H1 (cell line): ENCODE data around the gene CORIN. TPM values are rescaled to one million over a fixed set of nuclear protein-coding genes. Genes with fewer than 3 reads are reported as not detected.

Experiments used
- CTCF ChIA-PET: fragments of 300-600 bp; sonication (Branson Sonifier 250); formaldehyde crosslinking; loops from one replicate; lab custom pipeline; 2021; ENCODE audit not compliant: partially characterized antibody; lab: Charles Lee
- POLR2A ChIA-PET: fragments of 300-600 bp; sonication (Branson Sonifier 250); formaldehyde crosslinking; loops from one replicate; lab custom pipeline; 2021; ENCODE audit warnings: inconsistent platforms; ENCODE audit not compliant: partially characterized antibody; lab: Charles Lee
- DNase-seq, 2 experiments: peaks; one replicate each; pipeline versions ENCODE4 v3.0.0 to v3.0.0-alpha.2; 2010 to 2022; ENCODE audit warnings: low spot score in 2 of 2, low read depth in 1 of 2, mixed read lengths in 1 of 2
- FAIRE-seq: peaks from 2 replicates; lab custom pipeline; 2011; peaks lifted over from hg19 to GRCh38; lab: Jason Lieb, UNC
- H2AFZ ChIP-seq: 2 replicates; pipeline ENCODE4 v1.8.1; 2012; ENCODE audit warnings: low read length, inconsistent platforms
- H2AK5ac ChIP-seq: 2 replicates; pipeline ENCODE4 v1.6.1; 2013; ENCODE audit warnings: low read depth, low read length
- H2BK120ac ChIP-seq: replicated peaks from 2 replicates; pipeline ENCODE3; 2013; ENCODE audit warnings: low read depth, low read length, inconsistent platforms
- H2BK12ac ChIP-seq: 2 replicates; pipeline ENCODE4 v1.6.1; 2013; ENCODE audit warnings: low read depth, low read length
- H2BK15ac ChIP-seq: 2 replicates; pipeline ENCODE4 v1.6.1; 2013; ENCODE audit warnings: low read length
- H2BK20ac ChIP-seq: 2 replicates; pipeline ENCODE4 v1.6.1; 2013; ENCODE audit warnings: low read length
- H2BK5ac ChIP-seq: 2 replicates; pipeline ENCODE4 v1.6.1; 2013; ENCODE audit warnings: low read depth, low read length
- H3K14ac ChIP-seq: 2 replicates; pipeline ENCODE4 v1.6.1; 2013; ENCODE audit warnings: inconsistent platforms; ENCODE audit not compliant: insufficient read length
- H3K18ac ChIP-seq: 2 replicates; pipeline ENCODE4 v1.6.1; 2013; ENCODE audit warnings: low read length; ENCODE audit errors: extremely low read depth
- H3K23ac ChIP-seq: 2 replicates; pipeline ENCODE4 v1.6.1; 2013; ENCODE audit warnings: inconsistent platforms; ENCODE audit not compliant: insufficient read length
- H3K23me2 ChIP-seq: 2 replicates; pipeline ENCODE4 v1.6.1; 2013; ENCODE audit warnings: low read depth, low read length
- H3K27ac ChIP-seq: 2 replicates; pipeline ENCODE4 v1.6.1; 2011; ENCODE audit warnings: low read depth, low read length, inconsistent platforms
- H3K27me3 ChIP-seq, 4 experiments: replicated peaks in 1 of 4; 1 replicate in 1 of 4; 2 replicates in 3 of 4; pipeline versions ENCODE4 v1.6.1 to v1.8.1; 2011 to 2013; ENCODE audit warnings: low read length in 3 of 4, mild to moderate bottlenecking in 3 of 4, inconsistent platforms in 2 of 4, mixed read lengths in 2 of 4, moderate library complexity in 1 of 4; ENCODE audit not compliant: control insufficient read depth in 3 of 4, insufficient read depth in 3 of 4; ENCODE audit errors: extremely low read depth in 1 of 4
- H3K36me3 ChIP-seq, 4 experiments: 2 replicates each; pipeline versions ENCODE4 v1.6.1 to v1.8.1; 2011 to 2013; ENCODE audit warnings: mild to moderate bottlenecking in 4 of 4, low read length in 3 of 4, moderate library complexity in 2 of 4, control low read depth in 1 of 4, inconsistent platforms in 1 of 4; ENCODE audit not compliant: insufficient read depth in 4 of 4, control insufficient read depth in 2 of 4
- H3K4ac ChIP-seq: replicated peaks from 2 replicates; pipeline ENCODE3; 2013; ENCODE audit warnings: low read length, low read depth, mixed read lengths, inconsistent platforms; ENCODE audit not compliant: insufficient read length
- H3K4me1 ChIP-seq, 4 experiments: replicated peaks in 1 of 4; 1 replicate in 1 of 4; 2 replicates in 3 of 4; pipeline versions ENCODE4 v1.6.1 to v1.8.1; 2011 to 2013; ENCODE audit warnings: low read length in 3 of 4, inconsistent platforms in 2 of 4, mixed read lengths in 1 of 4; ENCODE audit not compliant: insufficient read depth in 4 of 4, control insufficient read depth in 3 of 4
- H3K4me2 ChIP-seq, 2 experiments: 2 replicates each; pipeline versions ENCODE4 v1.6.1 to v1.8.1; 2011 to 2013; ENCODE audit warnings: low read depth in 2 of 2, low read length in 2 of 2, control low read depth in 1 of 2, inconsistent platforms in 1 of 2, mild to moderate bottlenecking in 1 of 2; ENCODE audit not compliant: insufficient read depth in 1 of 2
- H3K4me3 ChIP-seq, 4 experiments: fragments of 200-600, 300-600 bp in 1 of 4; sonication (generic), shearing (Covaris generic), sonication (Bioruptor Twin) in 1 of 4; 2 replicates each; pipeline versions ENCODE4 v1.5.1 to v1.8.1; 2011 to 2016; ENCODE audit warnings: low read length in 4 of 4, low read depth in 3 of 4, control low read depth in 2 of 4, inconsistent platforms in 2 of 4, mild to moderate bottlenecking in 2 of 4, mixed read lengths in 1 of 4, moderate library complexity in 1 of 4; ENCODE audit not compliant: insufficient read depth in 2 of 4; ENCODE audit errors: extremely low read depth in 1 of 4
- H3K56ac ChIP-seq: replicated peaks from 2 replicates; pipeline ENCODE3; 2013; ENCODE audit warnings: low read depth, mild to moderate bottlenecking, mixed read lengths, low read length, inconsistent platforms; ENCODE audit not compliant: insufficient read length
- H3K79me1 ChIP-seq: 2 replicates; pipeline ENCODE4 v1.6.1; 2013; ENCODE audit warnings: low read depth, low read length, control low read depth
- H3K79me2 ChIP-seq, 2 experiments: 2 replicates each; pipeline versions ENCODE4 v1.6.1 to v1.8.1; 2012 to 2013; ENCODE audit warnings: low read length in 2 of 2, mild to moderate bottlenecking in 2 of 2, inconsistent platforms in 1 of 2; ENCODE audit not compliant: insufficient read depth in 2 of 2, control insufficient read depth in 1 of 2
- H3K9ac ChIP-seq, 4 experiments: replicated peaks in 1 of 4; 1 replicate in 1 of 4; 2 replicates in 3 of 4; pipeline versions ENCODE4 v1.6.1 to v1.8.1; 2011 to 2013; ENCODE audit warnings: low read depth in 3 of 4, low read length in 3 of 4, control low read depth in 2 of 4, mild to moderate bottlenecking in 2 of 4, moderate library complexity in 2 of 4, inconsistent platforms in 1 of 4; ENCODE audit errors: extremely low read depth in 1 of 4
- H3K9me3 ChIP-seq, 2 experiments: 2 replicates each; pipeline versions ENCODE4 v1.6.1 to v1.8.1; 2012 to 2013; ENCODE audit warnings: mild to moderate bottlenecking in 2 of 2, moderate library complexity in 2 of 2, control low read depth in 1 of 2, inconsistent platforms in 1 of 2, low read depth in 1 of 2, low read length in 1 of 2, mixed read lengths in 1 of 2; ENCODE audit not compliant: insufficient read depth in 2 of 2
- H4K20me1 ChIP-seq, 2 experiments: replicated peaks in 1 of 2; 2 replicates each; pipeline versions ENCODE3 to v1.8.1; 2011 to 2013; ENCODE audit warnings: inconsistent platforms in 2 of 2, low read length in 2 of 2, mild to moderate bottlenecking in 1 of 2; ENCODE audit not compliant: insufficient read depth in 2 of 2, control insufficient read depth in 1 of 2
- H4K5ac ChIP-seq: 2 replicates; pipeline ENCODE4 v1.6.1; 2013; ENCODE audit warnings: low read length, low read depth, mixed read lengths, inconsistent platforms; ENCODE audit not compliant: insufficient read length
- H4K8ac ChIP-seq: 2 replicates; pipeline ENCODE4 v1.8.0; 2013; ENCODE audit warnings: mild to moderate bottlenecking, moderate library complexity, low read length, inconsistent platforms; ENCODE audit not compliant: insufficient read depth; ENCODE audit errors: extremely low read depth
- H4K91ac ChIP-seq: replicated peaks from 2 replicates; pipeline ENCODE3; 2013; ENCODE audit warnings: low read length, mixed read lengths, inconsistent platforms; ENCODE audit not compliant: insufficient read length
- GTF2F1 ChIP-seq: IDR thresholded peaks from 2 replicates; pipeline ENCODE4 v1.6.1; 2012; ENCODE audit warnings: low read depth, low read length, improper control_type of control experiment, borderline replicate concordance
- USF2 ChIP-seq: IDR thresholded peaks from 2 replicates; pipeline ENCODE4 v1.6.1; 2011; ENCODE audit warnings: low read length, improper control_type of control experiment
- WGBS, 2 experiments: shearing (Covaris generic) in 1 of 2; methylation state at CpG; one replicate each; pipeline versions ENCODE4 v1.1.6 to v1.1.7; 2013 to 2015; ENCODE audit warnings: low lambda C conversion rate in 2 of 2, mixed read lengths in 2 of 2, inconsistent platforms in 1 of 2, low coverage in 1 of 2, missing lambda C conversion rate in 1 of 2; ENCODE audit not compliant: insufficient replicate concordance in 2 of 2, insufficient coverage in 1 of 2, insufficient read length in 1 of 2; ENCODE audit errors: extremely low coverage in 1 of 2, missing lambda C conversion rate in 1 of 2; 5-methylcytosine and 5-hydroxymethylcytosine counted together
- polyA plus RNA-seq, 7 experiments: library from polyadenylated mRNA; depleted of rRNA in 3 of 7; stranded (reverse) in 5 of 7; unstranded in 2 of 7; fragments of >200 nt in 5 of 7; fragments of 200-250 nt in 2 of 7; gene quantifications; 1 replicate in 5 of 7; 2 replicates in 1 of 7; 4 replicates in 1 of 7; pipeline versions ENCODE4 v1.2.1 to v1.2.3, GENCODE V29; 2011 to 2013; ENCODE audit warnings: missing spikeins in 2 of 7, mixed read lengths in 2 of 7
- total RNA-seq: library from RNA; stranded (reverse); fragmentation: NEBNext Ultra II Directional; extraction: Animal tissue kit (Norgen Biotek cat#: 25700); gene quantifications from 2 replicates; pipeline ENCODE4 v1.2.1, GENCODE V29; 2021
- TF ChIP-seq, protein P1 (sequence below), 3 experiments: IDR thresholded peaks; 1 replicate in 2 of 3; 2 replicates in 1 of 3; pipeline versions ENCODE4 v1.5.1 to v1.6.1; 2011; ENCODE audit warnings: low read length in 3 of 3, mild to moderate bottlenecking in 3 of 3, inconsistent platforms in 2 of 3, low read depth in 1 of 3, moderate library complexity in 1 of 3; ENCODE audit not compliant: insufficient read depth in 1 of 3; ENCODE audit errors: control extremely low read depth in 1 of 3

CORIN gene
- total and polyA plus RNA-seq, 2 of the 8 experiments (the other 6 are each of a cell fraction or from before 2014, with no cell fraction given) = 0.09 to 0.32 TPM

- no peaks in the 10 kb centered on the region for H3K27me3 ChIP-seq
- no peak overlapping the region for H4K5ac ChIP-seq
- H3K79me2 ChIP-seq = no peaks in the 10 kb centered on the region
- POLR2A ChIA-PET = no interaction called here
- no peak overlapping the region for H3K4me3 ChIP-seq
- H3K4ac ChIP-seq = no peak overlapping the region
- H3K23me2 ChIP-seq = no peaks in the 10 kb centered on the region
- whole genome bisulfite sequencing, 2 experiments = 69% methylated on average over 3 of the region's 3 CpGs; no CpG with 5 or more reads in 1 of the 2 experiments
- no peak overlapping the region for H2BK120ac ChIP-seq
- H3K4me2 ChIP-seq = no peak overlapping the region
- no peak overlapping the region for H3K9ac ChIP-seq
- no peak overlapping the region for H3K18ac ChIP-seq
- no peak overlapping the region for H3K14ac ChIP-seq
- H3K23ac ChIP-seq = no peak overlapping the region
- DNase-seq = no peak
- H2BK15ac ChIP-seq = no peak overlapping the region
- no peaks in the 10 kb centered on the region for H3K4me1 ChIP-seq
- H3K27ac ChIP-seq = no peak overlapping the region
- H2BK5ac ChIP-seq = no peak overlapping the region
- no peaks in the 10 kb centered on the region for H4K20me1 ChIP-seq
- H2AK5ac ChIP-seq = no peak overlapping the region
- H4K8ac ChIP-seq = no peak overlapping the region
- no peak overlapping the region for H3K56ac ChIP-seq
- H2AFZ ChIP-seq = no peak overlapping the region
- H3K79me1 ChIP-seq = no peaks in the 10 kb centered on the region
- no peaks in the 10 kb centered on the region for H3K36me3 ChIP-seq
- CTCF ChIA-PET = interaction anchor here (0.7 to 2.7 kb wide), 15 partner anchors 9 to 229 kb away, joined by 3 to 12 read pairs (median 4); no protein-coding TSS in a partner anchor
- H4K91ac ChIP-seq = no peak overlapping the region
- FAIRE-seq = no peak
- no peak overlapping the region for H2BK20ac ChIP-seq
- TF ChIP-seq, protein P1, sequence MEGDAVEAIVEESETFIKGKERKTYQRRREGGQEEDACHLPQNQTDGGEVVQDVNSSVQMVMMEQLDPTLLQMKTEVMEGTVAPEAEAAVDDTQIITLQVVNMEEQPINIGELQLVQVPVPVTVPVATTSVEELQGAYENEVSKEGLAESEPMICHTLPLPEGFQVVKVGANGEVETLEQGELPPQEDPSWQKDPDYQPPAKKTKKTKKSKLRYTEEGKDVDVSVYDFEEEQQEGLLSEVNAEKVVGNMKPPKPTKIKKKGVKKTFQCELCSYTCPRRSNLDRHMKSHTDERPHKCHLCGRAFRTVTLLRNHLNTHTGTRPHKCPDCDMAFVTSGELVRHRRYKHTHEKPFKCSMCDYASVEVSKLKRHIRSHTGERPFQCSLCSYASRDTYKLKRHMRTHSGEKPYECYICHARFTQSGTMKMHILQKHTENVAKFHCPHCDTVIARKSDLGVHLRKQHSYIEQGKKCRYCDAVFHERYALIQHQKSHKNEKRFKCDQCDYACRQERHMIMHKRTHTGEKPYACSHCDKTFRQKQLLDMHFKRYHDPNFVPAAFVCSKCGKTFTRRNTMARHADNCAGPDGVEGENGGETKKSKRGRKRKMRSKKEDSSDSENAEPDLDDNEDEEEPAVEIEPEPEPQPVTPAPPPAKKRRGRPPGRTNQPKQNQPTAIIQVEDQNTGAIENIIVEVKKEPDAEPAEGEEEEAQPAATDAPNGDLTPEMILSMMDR (IDR thresholded peaks at IDR 0.05; ENCODE audit: control extremely low read depth in 1 of 3, insufficient read depth in 1 of 3, low read depth in 1 of 3, low read length in 3 of 3) = peak in 2 of 3 experiments; percentile 38 to 55; a peak in 3 of 4 replicates
- no peak for TF ChIP-seq GTF2F1
- no peak for TF ChIP-seq USF2
- no peak overlapping the region for H2BK12ac ChIP-seq
- peaks cover 4 to 6% of the 10 kb centered on the region in 2 experiments; a peak in 2 of 4 replicates for H3K9me3 ChIP-seq
Measured at GRCh38 chr4:47662975-47663374, 174.9 kb downstream of the CORIN start.
